ENCODE results near the gene GNAT3.

GRCh38 chr7:80521809-80522208, 9.9 kb upstream of the GNAT3 start:
- TF ChIP-seq EZH2 (IDR thresholded peaks at IDR 0.05; ENCODE audit: borderline replicate concordance, low read depth, low read length, severe bottlenecking): no peak
- TF ChIP-seq CTCF (IDR thresholded peaks at IDR 0.05; ENCODE audit: borderline replicate concordance, extremely low read depth, low read length, poor library complexity, severe bottlenecking): no peak

Measured in DND-41 (cell line).